ENCODE data around the gene FMNL2.

The FMNL2 gene

GRCh38 chr2:152339556-152340286, 4.7 kb downstream of the FMNL2 start:
- DNase-seq (ENCODE audit: low spot score), result no peak

DNA sequence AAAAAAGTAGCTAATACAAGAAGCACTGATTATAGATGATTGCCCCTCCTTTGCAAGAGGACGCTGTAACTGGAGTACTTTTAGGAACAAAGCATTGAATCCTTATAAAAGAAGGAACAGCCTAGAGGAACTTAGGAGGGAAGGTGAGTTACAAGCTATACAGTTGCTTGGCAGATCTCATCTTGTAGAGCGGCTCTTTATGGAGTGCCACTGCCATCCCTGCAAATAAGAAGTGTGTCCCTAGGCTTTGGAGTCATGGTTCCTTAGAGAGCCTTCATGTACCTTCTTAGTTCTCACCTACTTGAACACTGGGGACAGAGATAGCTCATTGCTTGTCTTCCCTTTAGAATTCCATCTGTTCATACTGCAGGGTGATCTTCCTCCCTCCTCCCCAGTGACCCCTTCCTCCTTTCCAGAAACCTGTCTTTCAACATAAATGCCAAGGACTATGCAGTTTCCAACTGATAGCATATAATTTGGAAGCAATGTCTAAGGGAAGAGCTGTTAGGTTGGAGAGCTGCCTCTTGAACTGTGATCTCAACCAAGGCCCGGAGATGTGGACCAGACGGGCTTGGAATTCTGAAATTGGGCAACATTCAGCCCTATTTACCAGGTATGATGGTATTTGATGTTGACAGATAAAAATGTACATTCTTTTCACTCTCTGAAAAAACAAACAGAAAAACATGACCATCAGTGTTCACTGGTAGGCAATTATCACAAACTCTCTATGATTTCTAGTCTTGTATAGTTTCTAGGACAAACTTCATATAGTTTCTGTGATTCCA, 7.5 kb downstream of the FMNL2 start:
- no peak for DNase-seq (ENCODE audit: low spot score)

GRCh38 chr2:152343426-152343825, 8.5 kb downstream of the FMNL2 start:
- no peak for DNase-seq (ENCODE audit: low spot score)

DNA sequence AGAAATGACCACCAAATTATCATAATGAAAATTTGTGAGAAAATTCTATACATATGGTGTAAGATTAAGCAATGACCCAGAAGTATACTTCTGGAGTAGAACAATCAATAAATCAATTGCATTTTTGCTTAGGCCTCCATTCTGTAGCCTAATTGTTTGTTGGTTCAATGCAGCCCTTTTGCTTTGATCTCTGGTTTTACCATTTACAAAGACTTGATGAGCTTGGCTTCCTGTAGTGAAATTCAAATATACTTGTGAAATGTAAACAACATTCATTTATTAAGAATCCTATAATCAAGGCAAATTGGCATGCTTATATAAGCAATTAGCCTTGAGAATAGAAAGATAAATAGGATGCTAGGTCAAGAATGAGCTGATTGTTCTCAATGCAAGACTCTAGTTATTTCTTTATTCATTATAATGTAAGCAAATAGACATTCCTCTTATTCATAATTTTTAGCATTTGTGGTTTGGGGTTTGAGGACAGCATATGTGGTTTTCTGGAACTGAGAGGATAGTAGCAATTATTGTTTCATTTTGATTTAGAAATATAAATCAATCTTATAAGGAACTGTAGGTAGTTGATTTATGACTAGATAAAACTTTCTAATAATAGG, 9.7 kb downstream of the FMNL2 start:
- no peak for DNase-seq (ENCODE audit: low spot score)

- no peak for DNase-seq (ENCODE audit: low spot score)
These were observed 12.1 kb downstream of the FMNL2 start for GRCh38 chr2:152347076-152347475.

- DNase-seq (ENCODE audit: low spot score), result no peak
These were observed 13.4 kb downstream of the FMNL2 start for GRCh38 chr2:152348388-152348787.

DNA sequence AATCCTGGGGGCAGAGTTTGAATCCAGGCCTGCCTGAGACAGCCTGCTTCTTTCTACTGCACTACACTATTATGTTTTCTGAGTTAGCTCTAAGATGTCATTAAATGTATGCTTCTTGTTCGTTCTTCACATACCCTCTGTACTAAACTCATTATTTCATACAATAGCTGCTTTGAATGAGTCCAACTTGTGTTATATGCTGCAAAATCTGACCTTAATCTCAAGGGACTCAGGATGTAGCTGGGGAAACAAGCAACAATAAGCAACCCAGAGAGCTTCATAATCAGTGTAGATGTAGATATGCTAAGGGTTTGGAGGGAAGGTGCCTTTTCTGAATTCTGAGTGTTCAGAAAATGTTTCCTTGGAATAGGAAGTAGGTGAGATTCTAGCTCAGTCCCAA, 14.4 kb downstream of the FMNL2 start:
- no peak for DNase-seq (ENCODE audit: low spot score)

GRCh38 chr2:152350155-152350679, 15.2 kb downstream of the FMNL2 start:
- no peak for DNase-seq (ENCODE audit: low spot score)

DNA sequence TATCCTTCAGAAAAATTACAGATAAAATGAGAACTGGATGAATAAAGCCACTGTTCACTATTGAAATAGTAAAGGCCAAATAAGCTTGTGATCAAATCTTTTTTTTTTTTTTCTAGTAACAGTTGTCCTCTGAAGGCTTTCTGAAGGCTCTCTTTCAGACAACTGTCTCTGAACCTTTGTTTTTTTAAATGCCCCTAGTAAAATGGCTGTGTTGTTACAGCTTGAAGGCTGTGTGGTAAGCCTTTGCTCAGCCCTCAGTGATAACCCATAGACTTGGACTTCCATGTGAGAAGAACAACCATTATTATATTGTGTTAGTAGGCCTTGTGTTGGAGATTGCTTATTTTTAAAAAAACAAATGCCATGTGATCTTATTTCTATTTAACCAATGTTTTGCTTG, 17.6 kb downstream of the FMNL2 start:
- no peak for DNase-seq (ENCODE audit: low spot score)

- DNase-seq (ENCODE audit: low spot score), result no peak
These were observed 18.4 kb downstream of the FMNL2 start for GRCh38 chr2:152353364-152353763.

GRCh38 chr2:152354069-152354755, 19.2 kb downstream of the FMNL2 start:
- no peak for DNase-seq (ENCODE audit: low spot score)

DNA sequence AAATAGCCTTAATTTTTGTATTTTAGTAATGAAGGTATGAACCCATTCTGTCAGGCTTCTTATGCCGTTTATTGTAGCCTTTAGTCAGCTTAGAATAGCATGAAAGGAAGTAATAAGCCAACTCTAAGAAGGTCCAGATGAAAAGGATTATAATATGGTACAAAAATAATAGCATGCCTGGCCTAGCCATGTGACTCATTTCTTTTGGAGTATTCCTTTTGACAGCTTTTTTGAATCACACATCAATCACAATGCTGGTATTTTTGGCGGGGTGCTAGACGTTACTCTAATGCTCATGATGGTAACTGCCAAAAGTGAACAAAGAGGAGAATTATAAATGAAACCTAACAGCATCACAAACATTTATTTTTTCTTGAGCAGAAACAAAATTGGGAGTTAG, 19.9 kb downstream of the FMNL2 start:
- DNase-seq (ENCODE audit: low spot score), result no peak

DNA sequence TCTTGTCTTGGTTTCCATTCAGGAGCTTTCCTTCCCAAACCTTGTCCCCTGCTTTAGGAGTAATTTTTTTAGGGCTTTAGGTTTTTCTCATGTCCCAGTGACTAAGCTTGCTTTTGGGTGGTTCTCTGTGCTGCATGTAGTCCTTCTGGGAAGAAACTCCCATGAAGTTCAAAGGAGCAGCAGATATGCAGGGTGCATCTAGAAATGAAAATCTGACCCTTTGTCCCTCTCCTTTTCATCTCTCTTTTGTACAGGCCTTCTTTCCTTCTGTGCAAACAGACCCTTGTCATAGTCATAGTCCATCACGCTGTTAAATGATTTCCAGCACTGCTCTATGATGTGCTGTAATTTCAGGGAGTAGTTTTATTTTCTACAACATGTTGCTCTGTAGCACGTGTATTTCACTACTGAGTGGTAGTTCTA, 20.4 kb downstream of the FMNL2 start:
- DNase-seq (ENCODE audit: low spot score), result no peak

GRCh38 chr2:152359573-152360363, 24.8 kb downstream of the FMNL2 start:
- no peak for DNase-seq (ENCODE audit: low spot score)

GRCh38 chr2:152363936-152364335, 29.0 kb downstream of the FMNL2 start:
- DNase-seq (ENCODE audit: low spot score), result no peak

DNA sequence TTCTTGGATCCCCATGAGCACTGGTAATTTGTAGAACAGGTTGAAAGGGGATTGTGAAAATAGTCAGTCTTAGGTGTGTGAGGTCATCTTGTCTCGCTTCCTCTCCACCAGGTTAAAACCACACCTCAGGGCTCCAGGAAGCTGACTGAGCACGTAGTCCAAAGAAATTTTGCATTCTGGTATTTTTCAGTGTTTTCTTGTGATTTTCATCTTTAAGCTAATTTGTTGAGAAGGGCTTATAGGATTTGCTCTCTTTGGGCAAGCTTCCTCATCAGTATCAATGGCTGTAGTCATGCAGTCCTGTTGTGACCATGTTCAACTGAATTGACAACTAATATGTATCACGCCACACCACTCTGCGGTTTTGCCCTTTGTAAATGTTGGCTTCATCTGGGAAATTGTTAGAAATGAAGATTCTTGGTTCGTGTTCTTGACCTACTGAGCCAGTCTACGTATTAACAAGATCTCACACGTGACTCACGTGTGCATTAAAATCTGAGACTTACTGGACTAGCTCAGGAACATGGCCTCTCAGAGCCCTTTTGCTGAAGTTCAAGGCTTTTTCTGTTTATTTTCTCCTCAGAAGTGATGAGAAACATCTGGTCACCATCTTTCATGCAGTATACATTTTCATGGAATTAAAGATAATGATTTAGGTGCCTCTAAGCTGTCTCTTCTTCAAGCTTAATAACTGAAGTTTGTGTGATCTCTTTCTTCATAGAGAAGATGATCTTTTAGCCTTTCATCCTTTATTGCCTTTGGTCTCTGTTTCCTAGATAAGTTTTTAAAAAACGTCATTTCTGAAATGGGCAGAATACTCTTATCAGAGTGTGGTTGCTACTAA, 32.8 kb downstream of the FMNL2 start:
- DNase-seq (ENCODE audit: low spot score), result no peak

DNA sequence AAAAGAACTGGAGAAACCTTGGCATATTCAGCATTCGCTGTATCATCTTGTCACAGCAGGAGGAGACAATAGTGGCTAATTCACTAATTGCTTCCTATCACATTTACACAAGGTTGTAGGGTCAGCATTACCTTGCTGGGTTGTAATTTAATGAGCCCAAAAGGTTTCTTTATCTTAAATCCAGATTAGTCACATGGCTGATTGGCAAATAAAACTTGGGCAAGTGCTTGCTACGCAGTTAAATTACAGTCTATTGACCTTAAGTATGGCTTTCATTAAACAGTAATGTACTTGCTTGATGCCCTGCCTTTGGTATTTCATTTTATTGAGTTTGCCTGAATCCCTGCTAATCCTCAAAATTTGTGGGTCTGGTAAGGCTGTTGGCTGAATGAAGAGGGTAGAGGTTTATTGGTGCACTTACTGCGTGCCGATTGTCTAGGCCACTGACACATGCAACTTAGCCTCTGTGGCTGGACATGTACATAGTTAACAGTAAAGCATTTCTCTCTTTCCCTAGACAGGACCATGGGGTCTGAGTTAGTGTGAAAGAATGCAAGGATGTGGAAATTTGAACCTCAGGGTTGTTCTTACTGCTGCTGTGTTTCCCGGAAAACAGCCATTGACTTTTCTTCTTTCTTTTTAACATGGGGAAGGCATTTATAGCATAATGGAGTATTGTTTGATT, 34.3 kb downstream of the FMNL2 start:
- no peak for DNase-seq (ENCODE audit: low spot score)

GRCh38 chr2:152370783-152371182, 35.8 kb downstream of the FMNL2 start:
- no peak for DNase-seq (ENCODE audit: low spot score)

DNA sequence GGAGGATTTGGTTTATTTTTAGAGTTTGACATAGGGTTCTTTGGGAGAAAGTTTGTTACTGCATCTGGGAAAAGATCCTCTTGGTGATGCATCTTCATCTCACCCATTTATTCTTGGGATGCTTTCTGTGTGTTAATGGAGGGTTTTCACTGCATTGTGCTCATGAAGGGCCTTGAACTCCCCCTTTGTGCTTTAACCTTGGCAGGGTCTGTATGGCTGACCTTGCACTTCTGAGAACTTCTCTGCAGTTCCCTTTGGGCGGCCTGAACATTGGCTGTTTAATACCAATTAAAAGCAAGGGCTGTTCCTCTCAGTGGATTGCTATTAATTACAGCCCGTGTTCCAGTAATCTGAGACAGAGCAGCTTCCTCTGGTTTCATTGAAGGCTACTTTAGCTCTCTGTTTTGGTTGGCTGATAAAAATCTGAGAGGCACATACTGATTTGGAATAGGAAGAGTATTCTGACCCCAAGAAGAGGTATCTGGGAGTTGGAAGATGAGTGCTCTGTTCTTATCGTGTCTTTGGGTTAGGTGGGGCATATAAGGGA, 37.5 kb downstream of the FMNL2 start:
- no peak for DNase-seq (ENCODE audit: low spot score)

- DNase-seq (ENCODE audit: low spot score), result no peak
These were observed 40.2 kb downstream of the FMNL2 start for GRCh38 chr2:152375174-152375573.

All from CD4-positive, alpha-beta T cell treated with Interleukin-6 at 100 ng/mL for 8 hours (primary cell).